ENCODE results near the gene ANKRD45. TPM values are rescaled to one million over a fixed set of nuclear protein-coding genes. Genes with fewer than 3 reads are reported as not detected.
A peak's percentile ranks its signal among the peaks of the same experiment; 100 is the strongest.
"Not testable (repeated sequence)": the region's sequence is repeated elsewhere in the genome, so short reads cannot be mapped to it uniquely, and the experiment has no call there.

Gene ANKRD45, protein sequence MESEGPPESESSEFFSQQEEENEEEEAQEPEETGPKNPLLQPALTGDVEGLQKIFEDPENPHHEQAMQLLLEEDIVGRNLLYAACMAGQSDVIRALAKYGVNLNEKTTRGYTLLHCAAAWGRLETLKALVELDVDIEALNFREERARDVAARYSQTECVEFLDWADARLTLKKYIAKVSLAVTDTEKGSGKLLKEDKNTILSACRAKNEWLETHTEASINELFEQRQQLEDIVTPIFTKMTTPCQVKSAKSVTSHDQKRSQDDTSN
- not detected for polyA plus RNA-seq (2012; ENCODE audit: insufficient read depth, insufficient read length)

GRCh38 chr1:173669491-173669941, at the start of gene ANKRD45:
Gene ANKRD45 (minus strand): TSS chr1:173669851. CDS start chr1:173659418, 10,433 bp downstream.
- no peak for DNase-seq (ENCODE audit: low read depth, low spot score)
- no peak within 1 kb of the TSS for H3K4me3 ChIP-seq (ENCODE audit: low read length)

- no peak for DNase-seq (ENCODE audit: low read depth, low spot score)
- H3K4me3 ChIP-seq (ENCODE audit: low read length): no peak overlapping the region
Observed at GRCh38 chr1:173717238-173717637, 47.6 kb upstream of the ANKRD45 start.

DNA sequence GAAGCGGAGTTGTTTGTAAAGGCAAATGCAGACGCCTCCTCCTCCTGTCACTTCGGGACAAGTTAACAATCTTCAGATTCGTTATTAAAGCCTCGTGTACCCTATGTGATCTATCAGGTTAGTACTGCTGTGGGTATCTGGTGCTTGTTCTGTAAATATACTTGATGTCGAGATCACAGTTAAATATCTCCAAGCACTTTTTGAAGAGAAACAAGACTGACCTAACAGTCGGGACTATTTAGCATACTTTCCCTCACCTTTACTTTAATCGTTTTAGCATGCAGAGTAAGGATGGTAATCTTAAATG, 45.8 kb upstream of the ANKRD45 start:
- DNase-seq (ENCODE audit: low read depth, low spot score): peak; percentile 20
- peak overlapping the region; percentile 89 for H3K4me3 ChIP-seq (ENCODE audit: low read length)

DNA sequence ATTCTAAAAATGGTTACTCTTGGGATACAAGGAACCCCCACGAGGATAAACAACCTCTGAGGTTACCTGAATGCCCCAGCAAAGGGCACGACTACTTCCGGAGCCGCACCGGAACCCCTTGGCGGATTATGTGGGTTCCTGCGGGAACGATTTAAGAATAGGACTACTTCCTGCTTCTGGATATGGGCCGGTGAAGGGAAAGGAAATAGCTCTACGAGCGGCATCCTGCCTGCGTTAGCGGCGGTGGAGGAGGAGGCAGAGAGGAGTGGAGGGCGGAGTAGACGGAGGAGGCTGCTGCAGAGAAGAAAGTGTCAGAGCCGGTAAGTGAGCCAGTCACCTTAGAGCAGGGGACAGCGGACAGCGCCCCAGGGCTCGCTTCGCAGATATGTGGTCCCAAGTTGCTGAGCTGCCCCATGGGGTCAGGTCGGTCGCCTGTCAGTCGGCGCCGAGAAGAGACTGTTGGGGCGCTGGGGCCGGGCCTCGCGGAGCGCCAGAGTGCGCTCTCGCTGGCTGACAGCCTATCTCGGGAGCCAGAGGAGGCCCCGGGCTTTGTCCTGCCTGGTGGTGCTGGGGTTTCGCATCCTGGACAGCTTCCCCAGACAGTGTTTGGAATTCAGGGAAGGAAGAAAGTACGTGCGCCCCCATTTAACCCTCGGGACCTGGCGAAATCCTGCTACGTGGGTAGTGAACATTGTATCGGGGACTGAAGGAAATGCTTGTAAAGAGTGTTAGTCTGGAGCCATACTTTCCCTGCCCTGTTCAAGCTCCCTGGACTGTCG, 45.3 kb upstream of the ANKRD45 start, which contains the start of gene KLHL20:
KLHL20 (plus strand) TSS at position 223 of the 779 bp plus-strand sequence. CDS start 1,063 bp downstream, outside the sequence.
- H3K4me3 ChIP-seq (ENCODE audit: low read length): peak within 1 kb of the TSS; percentile 89
- DNase-seq (ENCODE audit: low read depth, low spot score): peak; percentile 94

GRCh38 chr1:173714441-173714758, 44.7 kb upstream of the ANKRD45 start:
- peak; percentile 2 for DNase-seq (ENCODE audit: low read depth, low spot score)
- H3K4me3 ChIP-seq (ENCODE audit: low read length): peak overlapping the region; percentile 89

DNA sequence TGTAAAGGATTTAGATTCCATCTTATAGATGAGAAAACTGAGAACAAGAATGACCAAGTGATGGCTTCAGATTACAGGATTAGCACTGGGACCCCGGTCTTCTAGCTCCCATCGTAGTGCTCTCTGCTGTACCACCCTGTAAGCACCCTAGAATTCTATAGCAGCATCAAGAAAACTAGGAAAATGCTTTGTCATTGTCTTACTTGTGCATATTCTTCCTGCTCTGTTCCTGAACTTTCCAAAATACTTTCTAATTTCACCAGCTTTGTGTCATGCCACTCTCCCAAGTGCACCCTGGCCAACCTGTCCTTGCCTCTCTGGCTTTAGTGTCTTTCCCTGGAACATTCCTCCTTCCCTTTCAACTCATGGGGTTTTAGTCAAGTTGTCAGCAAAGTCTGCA, 39.1 kb upstream of the ANKRD45 start:
- H3K4me3 ChIP-seq (ENCODE audit: low read length): no peak overlapping the region
- no peak for DNase-seq (ENCODE audit: low read depth, low spot score)

- H3K4me3 ChIP-seq (ENCODE audit: low read length): no peak overlapping the region
- DNase-seq (ENCODE audit: low read depth, low spot score): no peak
Observed at GRCh38 chr1:173705117-173705516, 35.5 kb upstream of the ANKRD45 start.

GRCh38 chr1:173702736-173703135, 33.1 kb upstream of the ANKRD45 start:
- DNase-seq (ENCODE audit: low read depth, low spot score): no peak
- H3K4me3 ChIP-seq (ENCODE audit: low read length): no peak overlapping the region

DNA sequence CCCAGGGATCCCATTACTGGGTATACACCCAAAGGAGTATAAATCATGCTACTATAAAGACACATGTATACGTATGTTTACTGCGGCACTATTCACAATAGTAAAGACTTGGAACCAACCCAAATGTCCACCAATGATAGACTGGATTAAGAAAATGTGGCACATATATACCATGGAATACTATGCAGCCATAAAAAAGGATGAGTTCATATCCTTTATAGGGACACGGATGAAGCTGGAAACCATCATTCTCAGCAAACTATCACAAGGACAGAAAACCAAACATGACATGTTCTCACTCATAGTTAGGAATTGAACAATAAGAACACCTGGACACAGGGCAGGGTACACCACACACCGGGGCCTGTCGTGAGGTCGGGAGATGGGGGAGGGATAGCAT, 31.6 kb upstream of the ANKRD45 start:
- not testable (repeated sequence) for DNase-seq (ENCODE audit: low read depth, low spot score); H3K4me3 ChIP-seq (ENCODE audit: low read length)

DNA sequence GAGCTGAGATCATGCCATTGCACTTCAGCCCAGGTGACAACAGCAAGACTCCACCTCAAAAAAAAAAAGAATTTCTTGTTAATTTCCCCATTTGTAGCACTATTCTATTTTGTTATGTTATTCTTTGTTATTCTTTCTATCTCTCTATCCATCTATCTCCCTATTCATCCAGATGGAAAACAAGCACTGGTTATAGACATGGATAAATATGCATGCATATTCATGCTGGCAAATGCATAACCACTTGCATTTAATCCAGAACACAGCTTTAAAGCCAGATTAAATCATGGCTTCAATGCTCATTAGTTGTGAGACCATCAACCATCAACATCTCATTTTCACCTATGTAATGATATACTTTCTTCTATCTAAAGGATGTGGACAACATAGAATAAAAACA, 23.6 kb upstream of the ANKRD45 start:
- DNase-seq (ENCODE audit: low read depth, low spot score): no peak

GRCh38 chr1:173688300-173688699, 18.6 kb upstream of the ANKRD45 start:
- DNase-seq (ENCODE audit: low read depth, low spot score): no peak
- no peak overlapping the region for H3K4me3 ChIP-seq (ENCODE audit: low read length)

More for the DNA sequence above, 23.6 kb upstream of the ANKRD45 start:
- no peak overlapping the region for H3K4me3 ChIP-seq (ENCODE audit: low read length)

DNA sequence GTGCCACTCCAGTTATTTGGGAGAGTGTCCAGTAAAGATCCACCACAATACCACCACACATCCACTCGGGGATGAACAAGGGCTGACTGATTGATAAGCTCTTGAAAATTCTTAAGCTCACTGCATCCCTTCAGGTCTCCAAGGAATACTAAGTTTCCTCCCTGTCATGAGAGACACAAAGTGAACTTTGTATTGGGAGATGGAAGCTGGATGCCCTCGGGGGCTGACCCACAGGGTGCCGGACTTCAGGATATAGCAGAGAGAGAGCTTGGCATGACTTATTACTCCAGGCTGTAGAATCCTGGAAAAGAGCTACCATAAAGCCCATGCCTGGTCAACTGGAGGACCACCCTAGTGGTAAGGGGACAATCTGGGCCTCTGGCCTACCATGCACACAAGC, 15.5 kb upstream of the ANKRD45 start:
- DNase-seq (ENCODE audit: low read depth, low spot score); H3K4me3 ChIP-seq (ENCODE audit: low read length): not testable (repeated sequence)

DNA sequence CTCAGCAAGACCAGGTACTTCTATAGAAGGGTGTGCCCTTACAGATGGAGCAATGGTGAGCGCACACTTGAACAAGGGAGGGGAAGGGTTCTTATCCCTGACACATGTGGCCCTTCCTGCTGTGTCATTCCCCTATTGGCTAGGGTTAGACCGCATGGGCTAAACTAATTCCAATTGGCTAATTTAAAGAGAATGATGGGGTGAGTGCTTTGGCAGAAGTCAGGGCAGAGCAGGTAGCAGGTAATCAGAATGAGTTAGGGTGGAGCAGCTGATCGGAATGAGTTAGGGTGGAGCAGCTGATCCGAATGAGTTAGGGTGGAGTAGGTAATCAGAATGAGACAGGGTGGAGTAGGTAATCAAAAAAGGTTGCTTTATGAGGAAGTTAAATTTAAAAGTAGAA, 14.2 kb upstream of the ANKRD45 start:
- DNase-seq (ENCODE audit: low read depth, low spot score); H3K4me3 ChIP-seq (ENCODE audit: low read length): not testable (repeated sequence)

GRCh38 chr1:173682184-173682583, 12.5 kb upstream of the ANKRD45 start:
- H3K4me3 ChIP-seq (ENCODE audit: low read length): no peak overlapping the region
- no peak for DNase-seq (ENCODE audit: low read depth, low spot score)

DNA sequence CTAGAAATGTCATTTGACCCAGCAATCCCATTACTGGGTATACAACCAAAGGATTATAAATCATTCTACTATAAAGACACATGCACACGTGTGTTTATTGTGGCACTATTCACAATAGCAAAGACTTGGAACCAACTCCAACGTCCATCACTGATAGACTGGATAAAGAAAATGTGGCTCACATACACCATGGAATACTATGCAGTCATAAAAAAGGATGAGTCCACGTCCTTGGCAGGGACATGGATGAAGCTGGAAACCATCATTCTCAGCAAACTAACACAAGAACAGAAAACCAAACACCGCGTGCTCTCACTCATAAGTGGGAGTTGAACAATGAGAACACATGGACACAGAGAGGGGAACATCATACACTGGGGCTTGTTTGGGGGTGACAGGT, 10.5 kb upstream of the ANKRD45 start:
- H3K4me3 ChIP-seq (ENCODE audit: low read length); DNase-seq (ENCODE audit: low read depth, low spot score): not testable (repeated sequence)

- H3K4me3 ChIP-seq (ENCODE audit: low read length); DNase-seq (ENCODE audit: low read depth, low spot score): not testable (repeated sequence)
Observed at GRCh38 chr1:173674496-173674895, 4.8 kb upstream of the ANKRD45 start.

DNA sequence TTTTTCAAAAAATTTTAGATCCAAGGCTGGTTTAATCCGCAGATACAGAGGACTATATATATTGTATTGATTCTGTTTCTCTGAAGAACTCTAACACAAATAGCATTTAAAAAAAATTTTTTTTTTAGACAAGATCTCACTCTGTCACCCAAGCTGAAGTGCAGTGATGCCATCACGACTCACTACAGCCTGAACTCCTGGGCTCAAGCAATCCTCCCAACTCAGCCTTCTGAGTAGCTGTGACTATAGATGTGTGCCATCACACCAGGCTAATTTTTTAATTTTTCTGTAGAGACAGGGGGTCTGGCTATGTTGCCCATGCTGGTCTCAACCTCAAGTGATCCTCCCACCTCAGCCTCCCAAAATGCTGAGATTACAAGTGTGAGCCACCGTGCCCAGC, 3.0 kb downstream of the ANKRD45 start:
- no peak overlapping the region for H3K4me3 ChIP-seq (ENCODE audit: low read length)
- DNase-seq (ENCODE audit: low read depth, low spot score): no peak

DNA sequence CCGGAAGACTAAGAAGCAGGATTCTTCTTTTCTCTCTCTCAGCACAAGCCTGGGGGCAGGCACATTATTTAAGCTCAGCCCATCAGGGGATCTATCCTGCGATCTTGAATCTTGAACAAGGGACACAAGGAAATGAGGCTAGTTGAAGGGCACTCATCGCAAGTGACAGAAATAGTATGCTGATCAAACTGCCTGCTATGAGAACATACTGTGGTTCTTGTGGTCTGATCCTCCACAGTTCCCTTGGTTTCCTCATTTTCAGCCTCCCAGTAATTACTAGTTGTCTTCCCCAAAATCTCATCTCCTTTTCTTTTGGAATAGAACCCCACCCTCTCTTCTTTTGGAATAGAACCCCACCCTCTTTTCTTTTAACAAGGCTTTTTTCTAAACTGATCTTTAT, 6.5 kb downstream of the ANKRD45 start:
- H3K4me3 ChIP-seq (ENCODE audit: low read length): no peak overlapping the region
- no peak for DNase-seq (ENCODE audit: low read depth, low spot score)

- H3K4me3 ChIP-seq (ENCODE audit: low read length): no peak overlapping the region
Observed at GRCh38 chr1:173661763-173662162, 7.9 kb downstream of the ANKRD45 start.

DNA sequence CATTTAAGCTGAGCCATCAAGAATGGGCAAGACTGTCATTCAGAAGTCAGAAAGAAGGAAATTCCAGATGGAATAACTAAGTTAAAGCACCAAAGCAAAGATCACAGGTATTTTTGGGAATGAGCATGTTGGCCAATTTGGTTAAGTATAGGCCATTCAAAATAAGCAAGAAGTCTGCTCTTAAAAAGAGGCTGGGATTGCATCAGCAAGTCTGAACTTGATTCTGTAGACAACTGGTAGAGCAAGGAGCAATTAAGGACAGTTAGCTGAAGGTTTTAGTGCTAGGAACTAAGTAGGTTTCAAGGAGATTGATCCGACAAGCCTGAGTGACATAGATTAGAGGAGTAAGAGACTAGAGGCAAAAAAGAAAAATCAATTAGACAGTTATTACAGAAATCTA, 8.4 kb downstream of the ANKRD45 start:
- H3K4me3 ChIP-seq (ENCODE audit: low read length): no peak overlapping the region
- no peak for DNase-seq (ENCODE audit: low read depth, low spot score)

More at GRCh38 chr1:173661763-173662162, 7.9 kb downstream of the ANKRD45 start:
- DNase-seq (ENCODE audit: low read depth, low spot score): no peak
